GM12892 (cell line): Measurements from ENCODE around the gene TRIM33.

ENCODE experiments used
- POLR2A ChIP-seq: IDR thresholded peaks from 2 replicates; pipeline ENCODE4 v1.6.1; 2011; ENCODE audit warnings: low read depth, low read length, control low read depth
- POLR2AphosphoS5 ChIP-seq: IDR thresholded peaks from 2 replicates; pipeline ENCODE4 v1.6.1; 2011; ENCODE audit warnings: low read depth, low read length, control low read depth
- TAF1 ChIP-seq: IDR thresholded peaks from 2 replicates; pipeline ENCODE4 v1.6.1; 2011; ENCODE audit warnings: low read depth, mild to moderate bottlenecking, control low read depth, low read length, borderline replicate concordance

DNA sequence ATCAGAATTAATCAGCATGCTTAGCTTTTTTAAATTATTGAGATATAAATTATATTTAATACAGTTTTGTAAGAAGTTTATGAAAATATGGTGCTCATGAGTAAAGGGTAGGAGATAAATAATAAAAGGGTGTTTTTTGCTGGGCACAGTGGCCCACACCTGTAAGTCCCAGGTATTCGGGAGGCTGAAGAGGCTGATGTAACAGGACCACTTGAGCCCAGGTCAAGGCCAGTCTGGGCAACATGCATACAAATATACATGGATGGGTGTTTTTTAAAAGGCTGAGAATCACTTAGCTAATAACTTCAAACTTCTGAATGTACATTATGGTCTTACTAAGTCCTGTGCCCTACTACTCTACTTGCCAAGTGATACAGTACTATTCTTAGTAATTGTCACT, 73.2 kb downstream of the TRIM33 start:
- TF ChIP-seq POLR2AphosphoS5 (no peak), POLR2A (no peak), TAF1 (no peak)
